Gastrocnemius medialis (tissue), 4 donors: ENCODE measurements around the gene DPF1. TPM values are rescaled to one million over a fixed set of nuclear protein-coding genes. Genes with fewer than 3 reads are reported as not detected.

ENCODE experiments used
- ATAC-seq, 2 donors: fragments of 150-250 bp; one replicate each; pipeline ENCODE4 v1.9.1; 2016
- DNase-seq, 2 donors: peaks; one replicate each; pipeline ENCODE4 v3.0.0-alpha.2; 2019
- H3K27ac ChIP-seq, 4 donors: fragments of 200-600 bp; sonication (generic); 1 replicate in 1 of 4; 2 replicates in 3 of 4; pipeline ENCODE4 v1.5.1; 2016 to 2018; ENCODE audit warnings: mild to moderate bottlenecking in 2 of 4, moderate library complexity in 1 of 4
- H3K27me3 ChIP-seq, 3 donors: fragments of 200-600 bp; sonication (generic) in 2 of 3; 1 replicate in 1 of 3; 2 replicates in 2 of 3; pipeline versions ENCODE4 v1.5.1 to v1.6.0; 2016 to 2019; ENCODE audit warnings: mild to moderate bottlenecking in 1 of 3, moderate library complexity in 1 of 3
- H3K36me3 ChIP-seq, 2 donors: fragments of 200-600 bp; sonication (generic) in 1 of 2; one replicate each; pipeline ENCODE4 v1.5.1; 2017 to 2018
- H3K4me1 ChIP-seq, 2 donors: fragments of 200-600 bp; sonication (generic) in 1 of 2; one replicate each; pipeline ENCODE4 v1.5.1; 2016 to 2017; ENCODE audit warnings: mild to moderate bottlenecking in 2 of 2
- H3K4me3 ChIP-seq, 4 donors: fragments of 200-600 bp; sonication (generic) in 3 of 4; 1 replicate in 1 of 4; 2 replicates in 3 of 4; pipeline ENCODE4 v1.5.1; 2016 to 2019; ENCODE audit warnings: mild to moderate bottlenecking in 2 of 4
- H3K9me3 ChIP-seq, 3 donors: fragments of 200-600 bp; sonication (generic) in 2 of 3; 1 replicate in 1 of 3; 2 replicates in 2 of 3; pipeline ENCODE4 v1.5.1; 2016 to 2019
- POLR2A ChIP-seq, 2 donors: fragments of 450-650 bp; IDR thresholded peaks; one replicate each; pipeline ENCODE4 v1.6.1; 2017; ENCODE audit warnings: antibody characterized with exemption in 2 of 2, mild to moderate bottlenecking in 2 of 2, moderate library complexity in 2 of 2
- in situ Hi-C, 4 donors: fragments of 200-750 bp; cut with MboI; loops; one replicate each; pipeline versions ENCODE4 v1.15.0 to v1.8.0; 2017; ENCODE audit warnings: low sequenced_read_pairs in 4 of 4
- intact Hi-C: fragments of 100-400 bp; cut with DNase I; formaldehyde crosslinking; loops from one replicate; pipeline ENCODE4 v1.15.1; 2023; ENCODE audit warnings: low total_unique reads
- total RNA-seq, 4 donors: library from RNA; depleted of rRNA; stranded (reverse); fragments of >200 nt; gene quantifications; one replicate each; pipeline versions ENCODE4 v1.1.0 to v1.2.3, GENCODE V29; 2016
- TF ChIP-seq, protein P1 (sequence below), 5 experiments: fragments of 450-650 bp in 3 of 5; fragments of 200-600 bp in 2 of 5; sonication (generic) in 2 of 5; IDR thresholded peaks in 4 of 5; conservative IDR thresholded peaks in 1 of 5; 1 replicate in 4 of 5; 2 replicates in 1 of 5; pipeline ENCODE4 v1.5.1; 2016 to 2019; ENCODE audit warnings: antibody characterized with exemption in 5 of 5, mild to moderate bottlenecking in 3 of 5, moderate library complexity in 3 of 5

DPF1 gene
- total RNA-seq, 4 donors from 2014 or later = not detected

DNA sequence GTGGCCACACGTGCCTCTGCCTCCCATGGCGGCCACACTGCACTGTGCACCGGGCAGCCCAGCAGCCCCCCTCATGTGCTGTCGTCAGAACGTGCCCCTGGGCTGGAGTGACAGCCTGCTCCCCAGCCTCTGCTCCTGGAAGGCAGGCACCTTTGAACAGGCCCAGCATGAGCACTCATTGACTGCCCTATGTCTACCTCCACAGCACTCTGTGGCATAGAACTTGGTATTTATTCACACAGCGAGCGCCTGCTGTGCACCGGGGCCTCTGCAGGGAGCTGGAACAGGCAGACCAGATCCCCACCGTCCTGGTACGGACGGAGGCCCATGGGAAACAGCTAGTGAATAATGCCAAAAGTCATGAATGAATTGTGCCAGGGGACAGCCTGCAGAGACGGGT lies 53.7 kb downstream of the DPF1 start:
- DNase-seq (no peak), ATAC-seq (no peak)
- Histone ChIP-seq H3K4me1 (peaks cover 18 to 19% of the 10 kb centered on the region in 2 donors), H3K27me3 (no peaks in the 10 kb centered on the region), H3K4me3 (no peak overlapping the region), H3K27ac (no peak overlapping the region), H3K36me3 (peaks cover 0 to 10% of the 10 kb centered on the region in 2 donors), H3K9me3 (no peaks in the 10 kb centered on the region)
- in situ Hi-C loops (no loop called here), intact Hi-C loops (loop anchor here (5.0 to 10.0 kb wide), 2 partner anchors 698 to 724 kb away; partner anchors contain the start of genes NFKBIB and SIRT2)
- no peak for TF ChIP-seq POLR2A (IDR thresholded peaks at IDR 0.05)
- TF ChIP-seq, protein P1, sequence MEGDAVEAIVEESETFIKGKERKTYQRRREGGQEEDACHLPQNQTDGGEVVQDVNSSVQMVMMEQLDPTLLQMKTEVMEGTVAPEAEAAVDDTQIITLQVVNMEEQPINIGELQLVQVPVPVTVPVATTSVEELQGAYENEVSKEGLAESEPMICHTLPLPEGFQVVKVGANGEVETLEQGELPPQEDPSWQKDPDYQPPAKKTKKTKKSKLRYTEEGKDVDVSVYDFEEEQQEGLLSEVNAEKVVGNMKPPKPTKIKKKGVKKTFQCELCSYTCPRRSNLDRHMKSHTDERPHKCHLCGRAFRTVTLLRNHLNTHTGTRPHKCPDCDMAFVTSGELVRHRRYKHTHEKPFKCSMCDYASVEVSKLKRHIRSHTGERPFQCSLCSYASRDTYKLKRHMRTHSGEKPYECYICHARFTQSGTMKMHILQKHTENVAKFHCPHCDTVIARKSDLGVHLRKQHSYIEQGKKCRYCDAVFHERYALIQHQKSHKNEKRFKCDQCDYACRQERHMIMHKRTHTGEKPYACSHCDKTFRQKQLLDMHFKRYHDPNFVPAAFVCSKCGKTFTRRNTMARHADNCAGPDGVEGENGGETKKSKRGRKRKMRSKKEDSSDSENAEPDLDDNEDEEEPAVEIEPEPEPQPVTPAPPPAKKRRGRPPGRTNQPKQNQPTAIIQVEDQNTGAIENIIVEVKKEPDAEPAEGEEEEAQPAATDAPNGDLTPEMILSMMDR (IDR thresholded peaks at IDR 0.05 in 4 of 5, conservative IDR thresholded peaks at IDR 0.05 in 1 of 5) = no peak

DNA sequence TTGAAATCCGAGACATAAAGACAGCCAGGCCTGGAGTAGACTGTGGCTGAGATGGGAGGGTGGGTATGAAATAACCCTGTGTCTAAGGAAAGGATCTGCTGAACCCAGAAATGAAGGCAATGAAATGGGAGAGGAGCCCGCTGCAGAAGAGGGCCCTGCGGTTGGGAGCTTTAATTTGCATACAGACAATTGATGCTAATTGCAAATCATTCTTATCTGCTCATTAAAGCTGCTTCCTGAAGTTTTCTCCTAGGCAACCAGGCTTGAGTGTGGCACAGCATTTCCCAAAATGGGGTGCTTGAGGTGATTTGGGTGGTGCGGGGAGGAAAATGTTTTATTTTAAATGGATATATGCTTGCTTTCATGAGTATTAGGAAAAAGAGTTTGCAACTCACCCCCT lies 55.4 kb downstream of the DPF1 start:
- Histone ChIP-seq H3K27ac (no peak overlapping the region), H3K9me3 (no peaks in the 10 kb centered on the region), H3K36me3 (peaks cover 0 to 21% of the 10 kb centered on the region in 2 donors), H3K4me3 (no peak overlapping the region), H3K4me1 (peaks cover 13 to 17% of the 10 kb centered on the region in 2 donors), H3K27me3 (no peaks in the 10 kb centered on the region)
- DNase-seq (no peak), ATAC-seq (no peak)
- TF ChIP-seq, protein P1 (IDR thresholded peaks at IDR 0.05 in 4 of 5, conservative IDR thresholded peaks at IDR 0.05 in 1 of 5) = no peak
- in situ Hi-C loops (no loop called here), intact Hi-C loops (no loop called here)

DNA sequence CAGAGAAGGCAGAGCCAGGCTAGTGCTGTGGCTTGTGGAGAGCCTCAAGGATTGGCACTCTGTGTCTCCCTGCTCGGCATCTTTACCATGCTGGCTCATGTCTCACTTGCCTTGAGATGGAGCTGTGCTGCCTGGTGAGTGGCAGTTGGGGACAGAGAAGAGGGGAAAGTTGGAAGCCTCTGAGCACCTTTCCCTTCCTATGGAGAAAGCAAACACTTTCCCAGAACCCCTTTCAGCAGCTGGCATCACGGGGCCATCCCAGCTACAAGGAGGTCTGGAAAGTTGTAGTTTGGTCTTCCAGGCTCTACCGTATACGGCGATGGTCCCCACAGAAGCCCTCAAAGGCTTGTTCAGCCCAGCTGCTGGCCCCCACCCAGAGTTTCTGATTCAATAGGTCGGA lies 58.7 kb downstream of the DPF1 start:
- H3K27me3 ChIP-seq = no peaks in the 10 kb centered on the region
- H3K4me1 ChIP-seq = no peaks in the 10 kb centered on the region
- no peak for TF ChIP-seq POLR2A (IDR thresholded peaks at IDR 0.05)
- TF ChIP-seq, protein P1 (IDR thresholded peaks at IDR 0.05 in 4 of 5, conservative IDR thresholded peaks at IDR 0.05 in 1 of 5) = no peak
- intact Hi-C loops = no loop called here
- no peak for DNase-seq
- no peak overlapping the region for H3K27ac ChIP-seq
- H3K9me3 ChIP-seq = peaks cover 0 to 3% (median 0%) of the 10 kb centered on the region in 3 donors
- H3K36me3 ChIP-seq = peaks cover 0 to 34% of the 10 kb centered on the region in 2 donors
- H3K4me3 ChIP-seq = no peak overlapping the region
- in situ Hi-C loops = no loop called here
- no peak for ATAC-seq

DNA sequence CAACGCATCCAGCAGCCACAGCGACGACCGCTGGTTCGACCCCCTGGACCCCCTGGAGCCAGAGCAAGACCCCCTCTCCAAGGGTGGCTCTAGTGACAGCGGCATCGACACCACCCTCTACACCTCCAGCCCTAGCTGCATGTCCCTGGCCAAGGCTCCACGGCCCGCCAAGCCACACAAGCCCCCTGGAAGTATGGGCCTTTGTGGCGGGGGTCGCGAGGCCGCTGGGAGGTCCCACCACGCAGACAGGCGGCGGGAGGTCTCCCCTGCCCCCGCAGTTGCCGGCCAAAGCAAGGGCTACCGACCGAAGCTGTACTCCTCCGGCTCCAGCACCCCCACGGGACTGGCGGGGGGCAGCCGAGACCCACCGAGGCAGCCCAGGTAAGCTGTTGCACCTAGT lies 59.5 kb downstream of the DPF1 start:
- ATAC-seq (no peak), DNase-seq (no peak)
- in situ Hi-C loops = no loop called here
- Histone ChIP-seq H3K4me3 (no peak overlapping the region), H3K27me3 (no peaks in the 10 kb centered on the region), H3K36me3 (peaks cover 0 to 34% of the 10 kb centered on the region in 2 donors), H3K27ac (no peak overlapping the region), H3K4me1 (no peaks in the 10 kb centered on the region), H3K9me3 (peaks cover 0 to 3% (median 0%) of the 10 kb centered on the region in 3 donors)
- no peak for TF ChIP-seq POLR2A (IDR thresholded peaks at IDR 0.05)
- TF ChIP-seq, protein P1 (IDR thresholded peaks at IDR 0.05 in 4 of 5, conservative IDR thresholded peaks at IDR 0.05 in 1 of 5) = no peak
- intact Hi-C loops = no loop called here
